Liver (tissue), 9 donors: ENCODE results near the gene MARK2. TPM values are rescaled to one million over a fixed set of nuclear protein-coding genes. Genes with fewer than 3 reads are reported as not detected.

Experiments used
- DNase-seq: peaks from one replicate; pipeline ENCODE4 v3.0.0-alpha.2; 2017; ENCODE audit warnings: low spot score
- H3K27ac ChIP-seq, 2 donors: one replicate each; pipeline ENCODE4 v1.7.0; 2013; ENCODE audit warnings: inconsistent platforms in 2 of 2, low read length in 2 of 2, control low read depth in 1 of 2, low read depth in 1 of 2, mild to moderate bottlenecking in 1 of 2
- H3K27me3 ChIP-seq, 4 donors: one replicate each; pipeline versions ENCODE4 v1.6.1 to v1.7.0; 2013; ENCODE audit warnings: low read length in 3 of 4, inconsistent platforms in 1 of 4, mild to moderate bottlenecking in 1 of 4, moderate library complexity in 1 of 4; ENCODE audit not compliant: control insufficient read depth in 4 of 4, insufficient read depth in 4 of 4
- H3K36me3 ChIP-seq, 4 donors: one replicate each; pipeline versions ENCODE4 v1.6.1 to v1.7.0; 2013; ENCODE audit warnings: low read length in 3 of 4, mild to moderate bottlenecking in 3 of 4, low read depth in 1 of 4, moderate library complexity in 1 of 4; ENCODE audit not compliant: control insufficient read depth in 4 of 4, insufficient read depth in 3 of 4
- H3K4me1 ChIP-seq, 4 donors: one replicate each; pipeline versions ENCODE4 v1.6.1 to v1.7.0; 2013; ENCODE audit warnings: low read length in 3 of 4, mild to moderate bottlenecking in 3 of 4, moderate library complexity in 1 of 4; ENCODE audit not compliant: control insufficient read depth in 4 of 4, insufficient read depth in 4 of 4
- H3K4me3 ChIP-seq, 3 donors: one replicate each; pipeline versions ENCODE4 v1.6.1 to v1.7.0; 2013; ENCODE audit warnings: low read length in 3 of 3, control low read depth in 1 of 3, low read depth in 1 of 3, mild to moderate bottlenecking in 1 of 3
- H3K9ac ChIP-seq, 2 donors: one replicate each; pipeline ENCODE4 v1.7.0; 2013; ENCODE audit warnings: low read length in 2 of 2, mild to moderate bottlenecking in 2 of 2, moderate library complexity in 2 of 2, control low read depth in 1 of 2, low read depth in 1 of 2
- H3K9me3 ChIP-seq, 4 donors: one replicate each; pipeline versions ENCODE4 v1.6.1 to v1.7.0; 2013; ENCODE audit warnings: low read length in 3 of 4; ENCODE audit not compliant: control insufficient read depth in 4 of 4
- EGR1 ChIP-seq, 2 donors: IDR thresholded peaks; 2 replicates each; pipeline ENCODE4 v1.6.1; 2016 to 2018; ENCODE audit warnings: antibody characterized with exemption in 2 of 2, low read depth in 2 of 2
- FOXA1 ChIP-seq: IDR thresholded peaks from 2 replicates; pipeline ENCODE4 v1.6.1; 2016; ENCODE audit warnings: antibody characterized with exemption
- GABPA ChIP-seq, 2 donors: IDR thresholded peaks in 1 of 2; conservative IDR thresholded peaks in 1 of 2; 2 replicates each; pipeline ENCODE4 v1.6.1; 2016; ENCODE audit warnings: antibody characterized with exemption in 2 of 2, mild to moderate bottlenecking in 1 of 2, moderate library complexity in 1 of 2
- HNF4A ChIP-seq, 2 donors: conservative IDR thresholded peaks; 2 replicates each; pipeline ENCODE4 v1.6.1; 2016; ENCODE audit warnings: antibody characterized with exemption in 2 of 2, mild to moderate bottlenecking in 2 of 2
- HNF4G ChIP-seq: IDR thresholded peaks from 2 replicates; pipeline ENCODE4 v1.6.1; 2016; ENCODE audit warnings: antibody characterized with exemption
- JUND ChIP-seq, 2 donors: IDR thresholded peaks; 2 replicates each; pipeline ENCODE4 v1.6.1; 2016; ENCODE audit warnings: antibody characterized with exemption in 2 of 2
- NR2F2 ChIP-seq: IDR thresholded peaks from 2 replicates; pipeline ENCODE4 v1.6.1; 2016; ENCODE audit warnings: antibody characterized with exemption
- RAD21 ChIP-seq, 2 donors: IDR thresholded peaks; 2 replicates each; pipeline ENCODE4 v1.6.1; 2016; ENCODE audit warnings: antibody characterized with exemption in 2 of 2, mild to moderate bottlenecking in 2 of 2
- RXRA ChIP-seq, 2 donors: IDR thresholded peaks; 2 replicates each; pipeline ENCODE4 v1.6.1; 2017 to 2018; ENCODE audit warnings: antibody characterized with exemption in 2 of 2, mild to moderate bottlenecking in 1 of 2
- SP1 ChIP-seq: IDR thresholded peaks from 2 replicates; pipeline ENCODE4 v1.6.1; 2018; ENCODE audit warnings: antibody characterized with exemption, mild to moderate bottlenecking
- TAF1 ChIP-seq: conservative IDR thresholded peaks from 2 replicates; pipeline ENCODE4 v1.6.1; 2016; ENCODE audit warnings: antibody characterized with exemption, mild to moderate bottlenecking
- YY1 ChIP-seq: IDR thresholded peaks from 2 replicates; pipeline ENCODE4 v1.6.1; 2016; ENCODE audit warnings: antibody characterized with exemption, mild to moderate bottlenecking
- WGBS: extraction: QIAGEN DNeasy Blood & Tissue Kit; methylation state at CpG from one replicate; pipeline ENCODE4 v1.1.7; 2013; 5-methylcytosine and 5-hydroxymethylcytosine counted together
- polyA plus RNA-seq, 2 donors: library from polyadenylated mRNA; stranded (reverse) in 1 of 2; unstranded in 1 of 2; fragments of 200-250 nt in 1 of 2; fragments of >200 nt in 1 of 2; fragmentation: Nextera tagmentation in 1 of 2; extraction: Ambion mirVana in 1 of 2; gene quantifications; one replicate each; pipeline versions ENCODE4 v1.2.1 to v1.2.3, GENCODE V29; 2013 to 2015
- total RNA-seq, 2 donors: library from RNA; depleted of rRNA; stranded (reverse); fragments of >200 nt; gene quantifications; one replicate each; pipeline ENCODE4 v1.2.3, GENCODE V29; 2014
- TF ChIP-seq, protein P1 (sequence below): IDR thresholded peaks from 2 replicates; pipeline ENCODE4 v1.6.1; 2016; ENCODE audit warnings: antibody characterized with exemption
- TF ChIP-seq, protein P2 (sequence below): fragments of 150-350 bp; IDR thresholded peaks from 2 replicates; pipeline ENCODE4 v1.5.1; 2017; ENCODE audit warnings: improper control_type of control experiment, low read depth, low read length; ENCODE audit not compliant: missing input control
- TF ChIP-seq, protein P3 (sequence below): IDR thresholded peaks from 2 replicates; pipeline ENCODE4 v1.6.1; 2016; ENCODE audit warnings: antibody characterized with exemption
- donor health status: healthy.
- donor health status: healthy.
- donor health status: healthy.
- donor health status: healthy.
- donor health status: healthy.

Gene MARK2
- total and polyA plus RNA-seq, 4 donors: 3.4 to 11.6 (median 8.0) TPM

DNA sequence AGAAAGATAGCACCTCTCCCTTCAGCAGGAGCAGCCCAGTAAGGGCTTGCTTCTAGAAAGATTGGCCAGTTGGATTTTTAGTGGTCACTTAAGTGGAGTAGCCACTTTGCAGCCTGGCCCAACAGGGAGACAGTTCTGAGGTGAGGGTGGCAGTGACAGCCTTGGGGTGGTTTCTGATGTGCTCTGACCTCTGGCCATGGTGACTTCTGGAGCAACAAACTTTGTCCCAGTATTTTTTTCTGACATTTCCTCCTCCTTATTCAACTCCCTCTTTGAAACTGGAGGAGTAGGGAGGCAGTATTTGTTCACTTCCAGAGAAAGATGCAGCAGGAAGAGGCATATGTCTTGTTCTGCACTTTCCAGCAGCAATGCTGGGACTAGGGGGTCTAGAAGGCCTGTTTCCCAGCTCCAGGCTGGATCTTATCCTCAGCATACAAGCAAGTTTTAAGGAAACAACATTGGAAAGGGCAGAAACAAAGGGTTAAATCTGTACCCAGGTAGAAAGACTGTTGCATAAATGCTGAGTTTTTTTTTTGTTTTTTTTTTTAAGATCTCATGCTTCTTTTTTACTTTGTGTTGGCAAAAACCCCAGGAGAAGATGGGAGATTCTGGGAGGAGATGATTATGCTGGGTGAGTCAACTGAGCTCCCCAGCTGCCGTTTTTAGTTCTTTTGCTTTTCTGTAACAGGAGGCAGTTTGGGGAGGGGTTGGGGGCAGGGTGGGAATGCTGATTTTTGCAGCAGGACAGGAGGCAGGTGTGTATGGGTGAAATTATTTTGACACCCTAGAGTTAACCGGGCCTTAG lies 40.9 kb downstream of the MARK2 start:
- no peak for TF ChIP-seq JUND (IDR thresholded peaks at IDR 0.05)
- no peak for TF ChIP-seq FOXA1
- TF ChIP-seq GABPA (IDR thresholded peaks at IDR 0.05 in 1 of 2, conservative IDR thresholded peaks at IDR 0.05 in 1 of 2): no peak
- no peak for DNase-seq
- 70% methylated on average over 2 of the region's 2 CpGs for WGBS
- Histone ChIP-seq H3K9me3 (no peaks in the 10 kb centered on the region), H3K4me3 (no peak overlapping the region), H3K4me1 (peaks cover under 1 to 8% (median 4%) of the 10 kb centered on the region in 4 donors), H3K27me3 (no peaks in the 10 kb centered on the region), H3K27ac (no peak overlapping the region), H3K36me3 (no peaks in the 10 kb centered on the region), H3K9ac (no peak overlapping the region)

DNA sequence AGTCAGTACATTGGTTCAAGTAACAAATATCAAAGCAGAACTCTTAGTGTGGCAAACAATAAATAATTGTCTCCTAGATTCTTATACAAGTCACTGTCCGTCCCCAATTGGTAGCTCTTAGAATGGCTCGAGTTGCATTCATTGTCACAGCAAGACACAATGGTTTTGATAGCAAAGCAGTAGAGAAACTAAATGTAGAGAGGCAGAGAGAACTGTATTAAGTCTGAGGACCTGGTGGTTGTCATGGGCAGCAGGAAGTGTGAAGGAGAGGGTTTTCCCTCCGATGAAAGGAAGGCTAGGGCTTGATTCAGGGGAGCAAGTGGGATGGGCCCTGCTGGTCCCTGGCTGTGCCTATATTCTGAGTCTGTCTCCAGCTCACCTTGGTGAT lies 41.5 kb downstream of the MARK2 start:
- no peak for TF ChIP-seq TAF1
- TF ChIP-seq FOXA1: no peak
- TF ChIP-seq, protein P1, sequence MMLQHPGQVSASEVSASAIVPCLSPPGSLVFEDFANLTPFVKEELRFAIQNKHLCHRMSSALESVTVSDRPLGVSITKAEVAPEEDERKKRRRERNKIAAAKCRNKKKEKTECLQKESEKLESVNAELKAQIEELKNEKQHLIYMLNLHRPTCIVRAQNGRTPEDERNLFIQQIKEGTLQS: no peak
- no peak for TF ChIP-seq YY1
- TF ChIP-seq SP1: no peak
- TF ChIP-seq RAD21 (IDR thresholded peaks at IDR 0.05): no peak
- TF ChIP-seq GABPA (IDR thresholded peaks at IDR 0.05 in 1 of 2, conservative IDR thresholded peaks at IDR 0.05 in 1 of 2): no peak
- TF ChIP-seq RXRA (IDR thresholded peaks at IDR 0.05): no peak
- no peak for TF ChIP-seq JUND (IDR thresholded peaks at IDR 0.05)
- TF ChIP-seq, protein P2, sequence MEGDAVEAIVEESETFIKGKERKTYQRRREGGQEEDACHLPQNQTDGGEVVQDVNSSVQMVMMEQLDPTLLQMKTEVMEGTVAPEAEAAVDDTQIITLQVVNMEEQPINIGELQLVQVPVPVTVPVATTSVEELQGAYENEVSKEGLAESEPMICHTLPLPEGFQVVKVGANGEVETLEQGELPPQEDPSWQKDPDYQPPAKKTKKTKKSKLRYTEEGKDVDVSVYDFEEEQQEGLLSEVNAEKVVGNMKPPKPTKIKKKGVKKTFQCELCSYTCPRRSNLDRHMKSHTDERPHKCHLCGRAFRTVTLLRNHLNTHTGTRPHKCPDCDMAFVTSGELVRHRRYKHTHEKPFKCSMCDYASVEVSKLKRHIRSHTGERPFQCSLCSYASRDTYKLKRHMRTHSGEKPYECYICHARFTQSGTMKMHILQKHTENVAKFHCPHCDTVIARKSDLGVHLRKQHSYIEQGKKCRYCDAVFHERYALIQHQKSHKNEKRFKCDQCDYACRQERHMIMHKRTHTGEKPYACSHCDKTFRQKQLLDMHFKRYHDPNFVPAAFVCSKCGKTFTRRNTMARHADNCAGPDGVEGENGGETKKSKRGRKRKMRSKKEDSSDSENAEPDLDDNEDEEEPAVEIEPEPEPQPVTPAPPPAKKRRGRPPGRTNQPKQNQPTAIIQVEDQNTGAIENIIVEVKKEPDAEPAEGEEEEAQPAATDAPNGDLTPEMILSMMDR: no peak
- no peak for TF ChIP-seq EGR1 (IDR thresholded peaks at IDR 0.05; ENCODE audit: low read depth in 2 of 2)
- no peak for TF ChIP-seq NR2F2
- TF ChIP-seq HNF4A (conservative IDR thresholded peaks at IDR 0.05): no peak
- TF ChIP-seq HNF4G: no peak
- Histone ChIP-seq H3K4me3 (no peak overlapping the region), H3K4me1 (peaks cover 0 to 8% (median 4%) of the 10 kb centered on the region in 4 donors), H3K27me3 (no peaks in the 10 kb centered on the region), H3K9me3 (no peaks in the 10 kb centered on the region), H3K36me3 (no peaks in the 10 kb centered on the region), H3K9ac (no peak overlapping the region), H3K27ac (no peak overlapping the region)
- WGBS: 73% methylated on average over 3 of the region's 3 CpGs
- DNase-seq: no peak

DNA sequence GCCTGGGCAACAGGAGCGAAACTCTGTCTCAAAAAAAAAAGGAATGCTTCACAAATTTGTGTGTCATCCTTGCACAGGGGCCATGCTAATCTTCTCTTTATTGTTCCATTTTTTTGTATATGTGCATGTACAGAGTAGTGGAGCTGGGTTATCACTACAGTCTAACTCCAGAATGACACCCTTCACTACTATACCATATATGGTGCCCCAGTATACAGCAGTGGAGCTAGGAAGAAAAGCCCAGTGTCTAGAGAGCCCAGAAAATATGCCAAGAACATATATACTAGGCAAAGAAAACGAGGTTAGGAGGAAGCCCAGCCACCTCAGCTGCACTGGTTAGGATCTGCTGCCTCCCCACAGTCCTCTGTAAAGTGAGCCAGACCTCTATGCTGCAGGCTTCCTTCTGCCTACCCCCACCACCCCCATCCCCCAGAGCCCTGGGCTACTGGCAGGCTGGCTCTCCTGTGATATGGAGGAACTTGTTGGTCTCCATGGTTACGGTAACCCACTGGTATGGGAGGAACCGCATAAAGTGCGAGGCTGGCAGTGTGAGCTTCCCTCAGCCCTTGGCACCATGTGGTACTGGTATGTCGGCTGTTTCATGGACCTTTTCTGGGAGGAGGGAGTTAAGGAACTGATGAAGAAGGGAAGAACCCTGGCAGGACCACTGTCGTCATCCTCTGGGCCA lies 43.8 kb downstream of the MARK2 start:
- 89% methylated on average over 7 of the region's 7 CpGs for WGBS
- no peak overlapping the region for H3K9ac ChIP-seq
- peaks cover 1 to 15% (median 11%) of the 10 kb centered on the region in 4 donors for H3K4me1 ChIP-seq

More for the DNA sequence above, 43.8 kb downstream of the MARK2 start:
- no peaks in the 10 kb centered on the region for H3K9me3 ChIP-seq
- no peaks in the 10 kb centered on the region for H3K36me3 ChIP-seq
- no peak for DNase-seq
- no peak for TF ChIP-seq YY1
- no peak for TF ChIP-seq EGR1 (IDR thresholded peaks at IDR 0.05; ENCODE audit: low read depth in 2 of 2)
- no peak for TF ChIP-seq GABPA (IDR thresholded peaks at IDR 0.05 in 1 of 2, conservative IDR thresholded peaks at IDR 0.05 in 1 of 2)
- TF ChIP-seq FOXA1: no peak
- no peak for TF ChIP-seq NR2F2
- TF ChIP-seq, protein P3, sequence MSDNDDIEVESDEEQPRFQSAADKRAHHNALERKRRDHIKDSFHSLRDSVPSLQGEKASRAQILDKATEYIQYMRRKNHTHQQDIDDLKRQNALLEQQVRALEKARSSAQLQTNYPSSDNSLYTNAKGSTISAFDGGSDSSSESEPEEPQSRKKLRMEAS: no peak
- H3K4me3 ChIP-seq: no peak overlapping the region
- H3K27me3 ChIP-seq: no peaks in the 10 kb centered on the region
- H3K27ac ChIP-seq: no peak overlapping the region
